ENCODE data around the gene IER3IP1. TPM values are rescaled to one million over a fixed set of nuclear protein-coding genes. Genes with fewer than 3 reads are reported as not detected.

The IER3IP1 gene

GRCh38 chr18:47115205-47115604 lies 61.0 kb downstream of the IER3IP1 start:
- Histone ChIP-seq H3K9ac (ENCODE audit: low read depth, low read length) (no peak overlapping the region), H3K36me3 (ENCODE audit: insufficient read depth, low read length) (peaks cover 24% of the 10 kb centered on the region), H3K4me1 (ENCODE audit: control insufficient read depth, insufficient read depth, low read length) (peaks cover 3% of the 10 kb centered on the region), H3K4me3 (ENCODE audit: low read length) (no peak overlapping the region), H3K9me3 (replicated peaks; ENCODE audit: low read length) (no peaks in the 10 kb centered on the region), H3K27me3 (ENCODE audit: control insufficient read depth, insufficient read depth, low read length) (no peaks in the 10 kb centered on the region), H3K4me2 (ENCODE audit: low read length) (no peak overlapping the region)

GRCh38 chr18:47113796-47114540 lies 62.2 kb downstream of the IER3IP1 start:
- H3K4me2 ChIP-seq (ENCODE audit: low read length) = no peak overlapping the region
- peaks cover 3% of the 10 kb centered on the region for H3K4me1 ChIP-seq (ENCODE audit: control insufficient read depth, insufficient read depth, low read length)
- H3K9me3 ChIP-seq (replicated peaks; ENCODE audit: low read length) = no peaks in the 10 kb centered on the region
- H3K27me3 ChIP-seq (ENCODE audit: control insufficient read depth, insufficient read depth, low read length) = no peaks in the 10 kb centered on the region
- no peak overlapping the region for H3K9ac ChIP-seq (ENCODE audit: low read depth, low read length)
- H3K4me3 ChIP-seq (ENCODE audit: low read length) = no peak overlapping the region
- H3K36me3 ChIP-seq (ENCODE audit: insufficient read depth, low read length) = peaks cover 24% of the 10 kb centered on the region

- H3K9me3 ChIP-seq (replicated peaks; ENCODE audit: low read length) = no peaks in the 10 kb centered on the region
- H3K27me3 ChIP-seq (ENCODE audit: control insufficient read depth, insufficient read depth, low read length) = no peaks in the 10 kb centered on the region
- H3K4me1 ChIP-seq (ENCODE audit: control insufficient read depth, insufficient read depth, low read length) = no peaks in the 10 kb centered on the region
- peaks cover 27% of the 10 kb centered on the region for H3K36me3 ChIP-seq (ENCODE audit: insufficient read depth, low read length)
- no peak overlapping the region for H3K4me3 ChIP-seq (ENCODE audit: low read length)
- H3K9ac ChIP-seq (ENCODE audit: low read depth, low read length) = no peak overlapping the region
- H3K4me2 ChIP-seq (ENCODE audit: low read length) = no peak overlapping the region
Measured at GRCh38 chr18:47110492-47111274, 65.5 kb downstream of the IER3IP1 start.

- Histone ChIP-seq H3K4me3 (ENCODE audit: low read length) (no peak overlapping the region), H3K36me3 (ENCODE audit: insufficient read depth, low read length) (peaks cover 21% of the 10 kb centered on the region), H3K27me3 (ENCODE audit: control insufficient read depth, insufficient read depth, low read length) (no peaks in the 10 kb centered on the region), H3K9me3 (replicated peaks; ENCODE audit: low read length) (no peaks in the 10 kb centered on the region), H3K4me2 (ENCODE audit: low read length) (no peak overlapping the region), H3K9ac (ENCODE audit: low read depth, low read length) (no peak overlapping the region), H3K4me1 (ENCODE audit: control insufficient read depth, insufficient read depth, low read length) (no peaks in the 10 kb centered on the region)
Measured at GRCh38 chr18:47109720-47110119, 66.4 kb downstream of the IER3IP1 start.

- Histone ChIP-seq H3K9me3 (replicated peaks; ENCODE audit: low read length) (no peaks in the 10 kb centered on the region), H3K9ac (ENCODE audit: low read depth, low read length) (no peak overlapping the region), H3K4me2 (ENCODE audit: low read length) (no peak overlapping the region), H3K36me3 (ENCODE audit: insufficient read depth, low read length) (peaks cover 21% of the 10 kb centered on the region), H3K4me1 (ENCODE audit: control insufficient read depth, insufficient read depth, low read length) (no peaks in the 10 kb centered on the region), H3K27me3 (ENCODE audit: control insufficient read depth, insufficient read depth, low read length) (no peaks in the 10 kb centered on the region), H3K4me3 (ENCODE audit: low read length) (no peak overlapping the region)
Measured at GRCh38 chr18:47108998-47109405, 67.2 kb downstream of the IER3IP1 start.

- no peaks in the 10 kb centered on the region for H3K27me3 ChIP-seq (ENCODE audit: control insufficient read depth, insufficient read depth, low read length)
- no peak overlapping the region for H3K4me3 ChIP-seq (ENCODE audit: low read length)
- no peak overlapping the region for H3K9ac ChIP-seq (ENCODE audit: low read depth, low read length)
- no peaks in the 10 kb centered on the region for H3K9me3 ChIP-seq (replicated peaks; ENCODE audit: low read length)
- no peak overlapping the region for H3K4me2 ChIP-seq (ENCODE audit: low read length)
- H3K36me3 ChIP-seq (ENCODE audit: insufficient read depth, low read length) = peaks cover 24% of the 10 kb centered on the region
- no peaks in the 10 kb centered on the region for H3K4me1 ChIP-seq (ENCODE audit: control insufficient read depth, insufficient read depth, low read length)
Measured at GRCh38 chr18:47108373-47108772, 67.8 kb downstream of the IER3IP1 start.

Small RNA genes within 50 kb of the gene (small RNA-seq; reads per million reads assigned to genes)
- not detected for gene AC012254.4
